Hematopoietic multipotent progenitor cell treated with erythropoietin and hydrocortisone succinate and interleukin-3 and kit ligand, for 17 days (in vitro differentiated cells): ENCODE measurements around the gene TEX19.
"Not testable (repeated sequence)": the region's sequence is repeated elsewhere in the genome, so short reads cannot be mapped to it uniquely, and the experiment has no call there.

Experiments used
- DNase-seq: peaks from one replicate; pipeline ENCODE4 v3.0.0-alpha.2; 2015; ENCODE audit warnings: low spot score

TEX19 gene

GRCh38 chr17:82377294-82377693 lies 18.2 kb downstream of the TEX19 start:
- not testable (repeated sequence) for DNase-seq

- DNase-seq, result no peak
These were observed 19.1 kb downstream of the TEX19 start for GRCh38 chr17:82377924-82378740.

- DNase-seq, result no peak
These were observed 19.6 kb downstream of the TEX19 start for GRCh38 chr17:82378741-82379021.

- DNase-seq, result no peak
These were observed 22.0 kb downstream of the TEX19 start for GRCh38 chr17:82380860-82381702.

- not testable (repeated sequence) for DNase-seq
These were observed 22.6 kb downstream of the TEX19 start for GRCh38 chr17:82381703-82382009.

- not testable (repeated sequence) for DNase-seq
These were observed 23.3 kb downstream of the TEX19 start for GRCh38 chr17:82382220-82382932.

- no peak for DNase-seq
These were observed 23.8 kb downstream of the TEX19 start for GRCh38 chr17:82382933-82383255.

GRCh38 chr17:82383411-82383810 lies 24.4 kb downstream of the TEX19 start:
- DNase-seq, result no peak

- DNase-seq, result no peak
These were observed 25.1 kb downstream of the TEX19 start for GRCh38 chr17:82384051-82384729.

GRCh38 chr17:82384730-82385481 lies 25.9 kb downstream of the TEX19 start:
- DNase-seq, result no peak

GRCh38 chr17:82385559-82386254 lies 26.7 kb downstream of the TEX19 start:
- DNase-seq, result no peak

- DNase-seq, result no peak
These were observed 27.3 kb downstream of the TEX19 start for GRCh38 chr17:82386255-82386831.

- DNase-seq, result no peak
These were observed 28.0 kb downstream of the TEX19 start for GRCh38 chr17:82386881-82387704.

GRCh38 chr17:82387705-82388106 lies 28.7 kb downstream of the TEX19 start:
- DNase-seq, result no peak

- no peak for DNase-seq
These were observed 29.3 kb downstream of the TEX19 start for GRCh38 chr17:82388223-82388921.

- no peak for DNase-seq
These were observed 29.9 kb downstream of the TEX19 start for GRCh38 chr17:82388922-82389283.

GRCh38 chr17:82389379-82389778 lies 30.3 kb downstream of the TEX19 start:
- no peak for DNase-seq

- DNase-seq, result no peak
These were observed 31.2 kb downstream of the TEX19 start for GRCh38 chr17:82390015-82390859.
